NCI-H82 treated with DMSO at 0.1 percent for 48 hours (cell line): Measurements from ENCODE around the gene C19orf73.
"Not testable (repeated sequence)": the region's sequence is repeated elsewhere in the genome, so short reads cannot be mapped to it uniquely, and the experiment has no call there.

Experiments
- DNase-seq: peaks from one replicate; lab custom pipeline; 2025; ENCODE audit not compliant: unreplicated experiment; lab: John Stamatoyannopoulos, UW

Gene C19orf73

GRCh38 chr19:49123285-49123684 is 4.3 kb upstream of the C19orf73 start:
- DNase-seq, result not testable (repeated sequence)

DNA sequence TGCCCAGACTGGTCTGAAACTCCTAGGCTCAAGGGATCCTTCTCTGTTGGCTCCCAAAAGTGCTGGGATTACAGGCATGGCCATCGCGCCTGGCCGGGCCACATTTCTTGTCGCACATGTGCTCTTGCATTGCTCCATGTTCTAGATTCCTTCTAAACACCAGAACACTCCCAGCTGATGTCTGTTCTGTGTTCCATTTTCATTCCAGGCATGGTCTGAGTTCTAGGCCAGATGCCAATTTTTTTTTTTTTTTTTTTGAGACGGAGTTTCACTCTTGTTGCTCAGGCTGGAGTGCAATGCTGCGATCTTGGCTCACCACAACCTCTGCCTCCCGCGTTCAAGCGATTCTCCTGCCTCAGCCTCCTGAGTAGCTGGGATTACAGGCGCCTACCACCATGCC is 2.9 kb upstream of the C19orf73 start:
- not testable (repeated sequence) for DNase-seq

GRCh38 chr19:49120868-49121267 is 1.9 kb upstream of the C19orf73 start:
- DNase-seq, result no peak

DNA sequence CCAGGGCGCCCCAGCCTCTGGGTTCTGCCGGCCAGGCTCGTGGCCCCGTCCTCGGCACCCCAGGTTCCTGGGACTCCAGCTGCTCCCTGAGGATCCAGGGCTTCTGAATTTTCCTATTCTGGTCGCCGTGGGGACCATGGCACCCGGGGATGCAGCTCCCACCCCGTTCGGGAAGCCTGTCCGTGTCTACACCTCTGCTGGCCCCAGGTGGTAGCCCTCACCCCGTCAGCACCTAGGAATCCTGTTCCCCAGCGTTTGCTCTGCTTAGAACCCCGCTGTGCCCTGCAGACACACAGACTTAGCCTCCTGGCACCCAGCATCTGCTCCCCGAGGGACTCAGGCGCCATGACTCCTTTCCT is 1.4 kb upstream of the C19orf73 start:
- DNase-seq, result no peak

- DNase-seq, result no peak
Observed at GRCh38 chr19:49119411-49120324, 725 bp upstream of the C19orf73 start, which contains the start of gene PPFIA3. PPFIA3 (plus strand) TSS chr19:49119544; CDS start chr19:49127874, 8,330 bp downstream.

GRCh38 chr19:49117677-49118564 is 1.0 kb downstream of the C19orf73 start:
- no peak for DNase-seq

DNA sequence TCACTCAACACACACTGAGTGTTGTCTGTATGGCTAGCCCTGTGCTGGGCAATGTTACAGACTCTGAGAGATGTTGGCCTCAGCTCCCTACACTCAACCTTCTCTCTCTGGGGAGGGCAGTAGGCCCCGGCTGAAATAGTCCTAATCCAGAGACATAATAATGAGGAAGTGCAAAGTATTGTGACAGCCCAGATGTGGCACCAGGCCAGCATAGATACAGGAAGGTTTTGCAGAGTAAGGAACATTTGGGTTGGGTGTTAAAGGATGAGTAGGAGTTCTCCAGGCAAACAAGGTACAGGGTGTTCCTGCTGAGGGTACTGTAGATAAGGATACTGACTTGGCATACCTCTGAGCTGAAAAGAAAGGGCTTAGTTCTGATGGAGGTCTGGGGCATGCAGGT is 2.4 kb downstream of the C19orf73 start:
- DNase-seq, result no peak

DNA sequence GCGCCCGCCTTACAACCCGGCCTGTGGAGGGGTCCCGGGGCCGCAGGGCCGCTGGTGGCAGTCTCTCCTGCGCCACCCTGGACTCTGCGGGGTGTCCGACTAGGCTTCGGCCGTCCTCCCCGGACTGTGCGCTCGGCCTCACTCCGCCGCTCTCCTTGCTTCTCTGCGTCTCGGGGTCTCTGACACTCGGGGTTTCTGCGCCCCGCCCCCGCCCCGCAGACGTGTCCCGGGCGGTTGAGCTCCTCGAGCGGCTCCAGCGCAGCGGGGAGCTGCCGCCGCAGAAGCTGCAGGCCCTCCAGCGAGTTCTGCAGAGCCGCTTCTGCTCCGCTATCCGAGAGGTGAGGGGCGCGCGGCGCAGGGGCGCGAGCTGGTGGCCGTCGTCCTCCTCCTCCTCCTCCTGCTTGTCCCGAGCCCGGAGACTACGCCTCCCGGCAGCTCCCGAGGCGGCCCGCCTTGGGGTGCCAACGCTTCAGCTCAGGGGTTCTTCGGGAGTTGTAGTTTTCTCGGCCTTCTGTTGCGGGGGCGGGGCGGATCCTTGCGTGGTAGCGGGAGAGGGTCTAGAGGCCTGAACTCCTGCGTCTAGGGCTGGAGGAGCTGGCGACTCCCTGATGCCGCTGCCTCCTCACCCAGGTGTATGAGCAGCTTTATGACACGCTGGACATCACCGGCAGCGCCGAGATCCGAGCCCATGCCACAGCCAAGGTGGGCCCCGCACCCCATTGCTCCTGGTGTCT is 4.1 kb downstream of the C19orf73 start:
- DNase-seq, result peak; percentile 32

DNA sequence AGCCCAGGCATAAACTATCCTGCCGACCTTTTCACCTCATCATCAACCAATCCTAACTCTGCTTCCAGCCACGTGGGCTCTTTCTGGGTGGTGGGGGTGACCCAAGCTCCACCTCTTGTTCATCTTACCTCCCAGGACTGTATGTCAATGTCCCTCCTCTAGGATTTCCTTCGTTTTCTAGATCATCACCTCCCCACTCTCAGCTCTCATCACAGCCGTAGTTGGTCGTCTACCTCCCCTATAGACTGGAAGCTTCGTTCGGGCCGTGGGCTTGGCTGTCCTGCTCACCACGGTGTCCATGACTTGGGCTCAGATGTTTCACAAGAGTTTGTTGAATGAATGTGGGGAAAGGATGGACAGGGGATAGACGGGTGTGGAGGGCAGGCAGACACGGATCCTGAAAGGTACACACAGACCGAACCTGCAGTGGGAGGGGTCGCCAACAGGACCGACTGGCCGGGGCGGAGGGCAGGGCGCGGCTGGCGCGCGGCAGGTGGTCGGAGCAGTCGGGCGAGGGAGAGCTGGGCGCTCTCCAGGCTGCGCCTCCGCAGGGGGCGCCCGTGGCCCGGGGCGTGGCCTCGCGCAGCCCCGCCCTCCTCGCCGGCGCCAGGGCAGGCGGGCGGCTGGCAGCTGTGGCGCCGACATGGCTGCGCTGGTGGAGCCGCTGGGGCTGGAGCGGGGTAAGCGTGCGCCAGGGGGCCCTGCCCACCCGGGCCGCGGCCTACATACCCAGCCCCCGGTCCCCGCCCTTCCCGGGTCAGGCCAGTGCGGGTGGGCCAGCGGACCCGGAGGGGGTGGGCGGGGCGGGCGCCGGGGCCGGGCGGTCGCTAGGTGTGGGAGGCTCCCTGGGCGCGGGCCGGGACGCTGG is 4.9 kb downstream of the C19orf73 start, which contains the start of gene LIN7B:
Gene LIN7B, plus strand, starts transcription at position 609 of the 868 bp plus-strand sequence. Its CDS starts 35 bp downstream, at position 644.
- peak; percentile 69 for DNase-seq

DNA sequence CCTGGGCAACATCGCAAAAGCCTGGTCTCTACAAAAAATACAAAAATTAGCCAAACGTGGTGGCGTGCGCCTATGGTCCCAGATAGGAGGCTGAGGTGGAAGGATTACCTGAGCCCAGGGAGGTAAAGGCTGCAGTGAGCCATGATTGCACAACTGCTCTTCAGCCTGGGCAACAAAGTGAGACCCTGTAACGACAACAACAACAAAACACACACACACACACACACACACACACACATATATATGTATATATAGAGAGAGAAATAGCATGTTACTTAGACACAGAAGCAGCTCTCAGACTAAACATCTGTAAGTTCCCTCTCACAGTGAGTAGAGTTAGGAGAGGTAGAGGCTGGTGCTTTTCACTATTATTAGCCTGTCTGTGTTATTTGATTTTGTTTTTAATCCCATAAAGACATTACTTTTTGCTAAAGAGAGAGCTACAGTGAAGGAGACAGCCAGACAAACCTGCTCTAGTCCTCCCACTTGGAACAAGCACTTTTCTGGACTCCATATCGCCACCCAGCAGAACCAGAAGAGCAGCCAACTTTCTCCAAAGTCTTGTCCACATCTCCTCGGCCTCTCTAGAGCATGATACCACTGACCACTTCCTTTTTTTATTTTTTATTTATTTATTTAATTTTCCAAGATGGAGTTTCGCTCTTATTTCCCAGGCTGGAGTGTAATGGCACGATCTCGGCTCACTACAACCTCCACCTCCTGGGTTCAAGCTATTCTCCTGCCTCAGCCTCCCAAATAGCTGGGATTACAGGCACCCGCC is 7.5 kb downstream of the C19orf73 start:
- no peak for DNase-seq

GRCh38 chr19:49110567-49110966 is 8.4 kb downstream of the C19orf73 start:
- no peak for DNase-seq

DNA sequence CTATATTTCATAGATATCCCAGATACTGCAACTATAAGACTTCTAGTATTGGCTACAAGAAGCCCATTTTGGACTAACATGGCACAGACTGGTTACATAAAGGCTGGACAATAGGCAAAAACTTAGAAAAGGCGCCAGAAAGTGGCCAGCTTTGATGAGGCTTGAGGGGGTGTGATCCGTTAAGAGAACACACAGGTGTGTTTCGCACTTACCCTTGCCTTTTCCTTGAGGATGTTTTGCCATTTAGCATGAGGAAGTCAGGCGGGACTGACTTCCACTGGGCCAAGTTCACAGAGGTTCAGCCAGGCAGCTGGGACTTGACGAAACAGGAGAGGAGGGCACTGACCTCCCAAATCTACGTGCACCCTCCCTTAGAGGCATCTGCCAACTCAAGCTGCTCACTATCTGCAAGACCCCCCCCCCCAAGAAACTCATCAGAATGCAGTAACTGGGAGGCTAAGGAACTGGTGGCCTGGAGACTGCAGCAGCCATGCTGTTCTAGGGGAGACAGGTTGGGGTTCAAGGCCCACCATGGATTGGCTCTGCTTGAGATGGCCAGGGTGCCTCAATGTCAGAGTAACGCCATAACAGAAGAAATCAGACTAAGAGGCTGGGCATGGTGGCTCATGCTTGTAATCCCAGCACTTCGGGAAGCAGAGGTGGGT is 9.2 kb downstream of the C19orf73 start:
- no peak for DNase-seq

DNA sequence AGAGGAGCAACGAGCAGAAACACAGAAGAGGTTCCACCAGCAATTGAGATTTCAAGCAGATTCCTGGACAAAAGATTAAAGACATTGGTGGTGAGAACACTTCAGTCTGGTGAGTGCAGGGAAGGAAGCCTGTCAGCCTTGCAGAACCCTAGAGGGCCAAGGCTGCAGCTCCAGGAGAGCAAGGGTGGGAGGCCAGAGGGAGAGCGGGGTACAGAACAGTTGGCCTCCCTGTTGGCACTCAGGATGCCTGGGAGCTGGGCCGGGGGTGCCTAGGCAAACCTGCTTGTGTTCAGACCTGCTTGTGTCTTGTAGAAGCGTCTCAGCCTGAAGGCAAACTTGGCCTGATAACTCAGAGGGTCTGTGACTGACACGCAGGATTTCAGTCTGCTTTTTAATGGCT is 9.9 kb downstream of the C19orf73 start:
- DNase-seq, result no peak

DNA sequence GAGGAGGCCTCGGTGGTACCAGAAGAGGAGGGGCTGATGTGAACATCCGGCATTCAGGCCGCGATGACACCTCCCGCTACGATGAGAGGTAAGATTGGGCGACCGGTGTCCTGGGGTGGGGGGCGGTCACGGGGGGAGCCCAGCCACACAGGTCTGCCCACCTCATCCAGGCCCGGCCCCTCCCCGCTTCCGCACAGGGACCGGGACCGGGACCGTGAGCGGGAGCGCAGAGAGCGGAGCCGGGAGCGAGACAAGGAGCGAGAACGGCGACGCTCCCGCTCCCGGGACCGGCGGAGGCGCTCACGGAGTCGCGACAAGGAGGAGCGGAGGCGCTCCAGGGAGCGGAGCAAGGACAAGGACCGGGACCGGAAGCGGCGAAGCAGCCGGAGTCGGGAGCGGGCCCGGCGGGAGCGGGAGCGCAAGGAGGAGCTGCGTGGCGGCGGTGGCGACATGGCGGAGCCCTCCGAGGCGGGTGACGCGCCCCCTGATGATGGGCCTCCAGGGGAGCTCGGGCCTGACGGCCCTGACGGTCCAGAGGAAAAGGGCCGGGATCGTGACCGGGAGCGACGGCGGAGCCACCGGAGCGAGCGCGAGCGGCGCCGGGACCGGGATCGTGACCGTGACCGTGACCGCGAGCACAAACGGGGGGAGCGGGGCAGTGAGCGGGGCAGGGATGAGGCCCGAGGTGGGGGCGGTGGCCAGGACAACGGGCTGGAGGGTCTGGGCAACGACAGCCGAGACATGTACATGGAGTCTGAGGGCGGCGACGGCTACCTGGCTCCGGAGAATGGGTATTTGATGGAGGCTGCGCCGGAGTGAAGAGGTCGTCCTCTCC is 11.1 kb downstream of the C19orf73 start:
- DNase-seq, result no peak

DNA sequence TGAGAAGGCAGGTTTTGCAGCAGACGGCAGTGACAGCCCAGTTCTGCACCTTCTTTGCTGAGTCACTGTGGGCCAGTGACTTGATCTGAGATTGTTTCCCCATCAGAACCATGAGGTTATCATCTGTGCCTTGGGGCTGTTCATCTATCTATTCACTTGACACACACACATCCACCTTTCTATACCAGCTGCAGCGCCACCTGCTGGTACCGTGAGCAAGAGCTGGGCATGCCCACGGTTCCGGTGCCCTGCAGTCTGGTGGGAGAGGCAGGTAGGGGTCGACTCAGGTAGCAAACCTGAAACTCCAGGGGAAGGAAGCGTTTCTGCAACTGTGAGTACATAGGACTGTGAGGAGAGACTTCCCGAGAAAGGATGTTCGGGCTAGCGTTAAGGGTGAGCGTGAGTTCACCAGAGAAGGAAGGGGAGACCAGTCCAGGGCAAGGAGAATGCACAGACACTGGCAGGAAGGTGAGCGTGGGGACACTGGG is 12.3 kb downstream of the C19orf73 start:
- DNase-seq, result no peak

DNA sequence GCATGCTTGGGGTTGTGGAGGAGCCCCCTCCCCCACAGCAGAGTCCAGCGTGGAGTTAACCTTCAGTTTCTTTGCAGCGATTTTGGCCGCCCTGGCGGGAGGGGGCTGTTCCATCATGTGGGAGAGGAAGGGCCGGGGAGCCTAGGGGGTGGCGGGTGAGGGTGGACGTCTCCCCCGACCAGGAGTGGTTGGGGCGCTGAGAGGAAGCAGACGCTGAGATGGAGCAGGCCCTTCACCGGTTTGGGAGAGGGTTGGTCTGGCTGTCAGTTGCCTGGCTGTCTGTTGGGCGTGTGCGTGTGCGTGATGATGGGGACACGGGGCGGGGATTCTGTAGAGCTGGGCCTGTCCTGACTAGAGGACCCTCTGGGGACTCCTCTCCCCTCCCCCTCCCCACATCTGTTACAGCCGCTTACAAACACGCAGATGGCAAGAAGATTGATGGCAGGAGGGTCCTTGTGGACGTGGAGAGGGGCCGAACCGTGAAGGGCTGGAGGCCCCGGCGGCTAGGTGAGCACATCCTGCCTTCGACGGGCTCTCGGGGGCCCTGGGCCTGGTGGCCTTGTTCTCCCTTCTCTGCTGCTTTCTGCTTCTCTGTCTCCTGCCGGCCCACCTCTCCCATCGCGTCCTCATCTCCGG is 14.6 kb downstream of the C19orf73 start:
- DNase-seq, result peak; percentile 82
